MG63 (cell line): ENCODE measurements around the gene PCDHGA8. TPM values are rescaled to one million over a fixed set of nuclear protein-coding genes. Genes with fewer than 3 reads are reported as not detected.
"Not testable (repeated sequence)": the region's sequence is repeated elsewhere in the genome, so short reads cannot be mapped to it uniquely, and the experiment has no call there.

Experiments
- DNase-seq: peaks from one replicate; pipeline ENCODE4 v3.0.0-alpha.2; 2020
- H3K27me3 ChIP-seq: fragments of 250-450 bp; sonication (Bioruptor Pico); 2 replicates; pipeline ENCODE4 v1.5.1; 2020; ENCODE audit warnings: mild to moderate bottlenecking, moderate library complexity
- H3K36me3 ChIP-seq: fragments of 250-450 bp; sonication (Bioruptor Pico); 2 replicates; pipeline ENCODE4 v1.5.1; 2020; ENCODE audit warnings: mild to moderate bottlenecking, moderate library complexity
- H3K4me3 ChIP-seq: fragments of 250-450 bp; sonication (Bioruptor Pico); 2 replicates; pipeline ENCODE4 v1.5.1; 2020; ENCODE audit warnings: mild to moderate bottlenecking, moderate library complexity
- H3K9me3 ChIP-seq: fragments of 250-450 bp; sonication (Bioruptor Pico); 2 replicates; pipeline ENCODE4 v1.5.1; 2020; ENCODE audit warnings: mild to moderate bottlenecking, moderate library complexity
- total RNA-seq: library from RNA; depleted of rRNA; stranded (reverse); fragments of >200 nt; shearing (Covaris generic); gene quantifications from 2 replicates; pipeline ENCODE4 v1.2.3, GENCODE V29; 2014; ENCODE audit warnings: low replicate concordance

Gene PCDHGA8
- total RNA-seq, 1 experiment from 2014 or later, result 0.03 TPM

DNA sequence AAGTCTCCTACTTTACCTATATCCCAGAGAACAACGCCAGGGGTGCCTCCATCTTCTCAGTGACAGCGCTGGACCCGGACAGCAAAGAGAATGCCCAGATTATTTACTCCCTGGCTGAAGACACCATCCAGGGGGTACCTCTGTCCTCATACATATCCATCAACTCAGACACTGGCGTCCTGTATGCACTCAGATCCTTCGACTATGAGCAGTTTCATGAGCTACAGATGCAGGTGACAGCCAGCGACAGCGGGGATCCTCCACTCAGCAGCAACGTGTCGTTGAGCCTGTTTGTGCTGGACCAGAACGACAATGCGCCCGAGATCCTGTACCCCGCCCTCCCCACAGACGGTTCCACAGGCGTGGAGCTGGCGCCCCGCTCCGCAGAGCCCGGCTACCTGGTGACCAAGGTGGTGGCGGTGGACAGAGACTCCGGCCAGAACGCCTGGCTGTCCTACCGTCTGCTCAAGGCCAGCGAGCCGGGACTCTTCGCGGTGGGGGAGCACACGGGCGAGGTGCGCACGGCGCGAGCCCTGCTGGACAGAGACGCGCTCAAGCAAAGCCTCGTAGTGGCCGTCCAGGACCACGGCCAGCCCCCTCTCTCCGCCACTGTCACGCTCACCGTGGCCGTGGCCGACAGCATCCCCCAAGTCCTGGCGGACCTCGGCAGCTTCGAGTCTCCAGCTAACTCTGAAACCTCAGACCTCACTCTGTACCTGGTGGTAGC is 22.3 kb downstream of the PCDHGA8 start:
- H3K4me3 ChIP-seq, H3K27me3 ChIP-seq, H3K36me3 ChIP-seq, DNase-seq, H3K9me3 ChIP-seq: not testable (repeated sequence)

DNA sequence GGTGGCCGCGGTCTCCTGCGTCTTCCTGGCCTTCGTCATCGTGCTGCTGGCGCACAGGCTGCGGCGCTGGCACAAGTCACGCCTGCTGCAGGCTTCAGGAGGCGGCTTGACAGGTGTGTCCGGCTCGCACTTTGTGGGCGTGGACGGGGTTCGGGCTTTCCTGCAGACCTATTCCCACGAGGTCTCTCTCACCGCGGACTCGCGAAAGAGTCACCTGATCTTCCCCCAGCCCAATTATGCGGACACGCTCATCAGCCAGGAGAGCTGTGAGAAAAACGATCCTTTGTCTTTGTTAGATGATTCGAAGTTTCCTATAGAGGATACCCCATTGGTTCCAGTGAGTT is 22.8 kb downstream of the PCDHGA8 start:
- H3K27me3 ChIP-seq, H3K36me3 ChIP-seq, H3K4me3 ChIP-seq, DNase-seq, H3K9me3 ChIP-seq: not testable (repeated sequence)

DNA sequence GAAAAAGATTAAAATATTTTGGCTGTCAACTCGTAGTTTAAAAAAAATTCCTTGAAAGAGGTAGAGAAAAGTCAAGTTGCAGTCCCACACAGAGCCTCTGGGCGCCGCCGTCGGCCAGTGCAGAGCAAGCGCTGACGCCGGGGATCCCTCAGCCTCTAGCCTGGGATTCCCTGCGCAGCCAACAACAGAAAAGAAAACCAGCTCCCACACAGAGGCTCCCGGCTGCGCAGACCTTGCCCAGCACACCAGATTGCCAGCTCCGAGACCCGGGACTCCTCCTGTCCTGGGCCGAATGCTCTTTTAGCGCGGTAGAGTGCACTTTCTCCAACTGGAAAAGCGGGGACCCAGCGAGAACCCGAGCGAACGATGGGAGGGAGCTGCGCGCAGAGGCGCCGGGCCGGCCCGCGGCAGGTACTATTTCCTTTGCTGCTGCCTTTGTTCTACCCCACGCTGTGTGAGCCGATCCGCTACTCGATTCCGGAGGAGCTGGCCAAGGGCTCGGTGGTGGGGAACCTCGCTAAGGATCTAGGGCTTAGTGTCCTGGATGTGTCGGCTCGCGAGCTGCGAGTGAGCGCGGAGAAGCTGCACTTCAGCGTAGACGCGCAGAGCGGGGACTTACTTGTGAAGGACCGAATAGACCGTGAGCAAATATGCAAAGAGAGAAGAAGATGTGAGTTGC is 25.2 kb downstream of the PCDHGA8 start, which contains the start of gene PCDHGB7:
Gene PCDHGB7, plus strand, starts transcription at position 184 of the 679 bp plus-strand sequence. Its CDS starts 183 bp downstream, at position 367.
- peaks cover 15% of the 10 kb centered on the region; the same call in 1 of the 2 replicates for H3K9me3 ChIP-seq
- DNase-seq, result peak; percentile 51
- not testable (repeated sequence) for H3K27me3 ChIP-seq, H3K36me3 ChIP-seq, H3K4me3 ChIP-seq

DNA sequence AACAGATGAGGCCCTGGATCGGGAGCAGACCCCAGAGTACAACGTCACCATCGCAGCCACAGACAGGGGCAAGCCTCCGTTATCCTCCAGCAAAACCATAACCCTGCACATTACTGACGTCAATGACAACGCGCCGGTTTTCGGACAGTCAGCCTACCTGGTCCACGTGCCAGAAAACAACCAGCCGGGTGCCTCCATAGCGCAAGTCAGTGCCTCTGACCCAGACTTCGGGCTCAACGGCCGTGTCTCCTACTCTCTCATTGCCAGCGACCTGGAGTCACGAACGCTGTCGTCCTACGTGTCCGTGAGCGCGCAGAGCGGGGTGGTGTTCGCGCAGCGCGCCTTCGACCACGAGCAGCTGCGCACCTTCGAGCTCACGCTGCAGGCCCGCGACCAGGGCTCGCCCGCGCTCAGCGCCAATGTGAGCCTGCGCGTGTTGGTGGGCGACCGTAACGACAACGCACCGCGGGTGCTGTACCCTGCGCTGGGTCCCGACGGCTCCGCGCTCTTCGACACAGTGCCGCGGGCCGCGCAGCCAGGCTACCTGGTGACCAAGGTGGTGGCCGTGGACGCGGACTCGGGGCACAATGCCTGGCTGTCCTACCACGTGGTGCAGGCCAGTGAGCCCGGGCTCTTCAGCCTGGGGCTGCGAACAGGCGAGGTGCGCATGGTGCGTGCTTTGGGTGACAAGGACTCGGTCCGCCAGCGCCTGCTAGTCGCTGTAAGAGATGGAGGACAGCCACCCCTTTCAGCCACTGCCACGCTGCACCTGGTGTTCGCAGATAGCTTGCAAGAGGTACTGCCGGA is 26.8 kb downstream of the PCDHGA8 start:
- Histone ChIP-seq H3K36me3 (no peaks in the 10 kb centered on the region), H3K27me3 (no peaks in the 10 kb centered on the region), H3K4me3 (no peak overlapping the region), H3K9me3 (peaks cover 15% of the 10 kb centered on the region; the same call in 1 of the 2 replicates)
- no peak for DNase-seq

DNA sequence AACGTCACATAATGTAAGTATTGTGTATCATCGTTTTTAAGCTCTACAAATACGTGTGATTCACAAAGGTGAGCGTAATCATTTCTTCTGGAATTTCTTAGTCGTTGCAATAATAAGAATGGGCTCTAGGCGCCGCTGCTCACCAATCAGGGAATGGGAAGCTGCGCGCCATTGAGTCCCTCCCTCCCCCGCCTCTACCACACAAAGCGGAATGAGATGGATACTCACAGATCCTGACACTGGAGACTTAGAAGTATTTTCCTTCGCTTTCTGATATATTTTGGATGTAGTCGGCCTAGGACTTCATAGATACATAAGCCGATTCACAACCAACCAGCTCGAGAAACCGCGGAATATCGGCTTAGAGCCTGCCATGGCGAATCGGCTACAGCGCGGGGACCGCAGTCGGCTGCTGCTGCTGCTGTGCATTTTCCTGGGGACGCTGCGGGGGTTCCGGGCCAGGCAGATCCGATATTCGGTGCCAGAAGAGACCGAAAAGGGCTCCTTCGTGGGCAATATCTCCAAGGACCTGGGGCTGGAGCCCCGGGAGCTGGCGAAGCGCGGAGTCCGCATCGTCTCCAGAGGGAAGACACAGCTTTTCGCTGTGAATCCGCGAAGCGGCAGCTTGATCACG is 28.5 kb downstream of the PCDHGA8 start, which contains the start of gene PCDHGA11:
Gene PCDHGA11, plus strand, starts transcription at position 197 of the 634 bp plus-strand sequence. Its CDS starts 177 bp downstream, at position 374.
- peaks cover 15% of the 10 kb centered on the region; the same call in 1 of the 2 replicates for H3K9me3 ChIP-seq
- DNase-seq, result no peak
- no peaks in the 10 kb centered on the region for H3K36me3 ChIP-seq
- no peaks in the 10 kb centered on the region for H3K27me3 ChIP-seq
- no peak within 1 kb of the TSS for H3K4me3 ChIP-seq

DNA sequence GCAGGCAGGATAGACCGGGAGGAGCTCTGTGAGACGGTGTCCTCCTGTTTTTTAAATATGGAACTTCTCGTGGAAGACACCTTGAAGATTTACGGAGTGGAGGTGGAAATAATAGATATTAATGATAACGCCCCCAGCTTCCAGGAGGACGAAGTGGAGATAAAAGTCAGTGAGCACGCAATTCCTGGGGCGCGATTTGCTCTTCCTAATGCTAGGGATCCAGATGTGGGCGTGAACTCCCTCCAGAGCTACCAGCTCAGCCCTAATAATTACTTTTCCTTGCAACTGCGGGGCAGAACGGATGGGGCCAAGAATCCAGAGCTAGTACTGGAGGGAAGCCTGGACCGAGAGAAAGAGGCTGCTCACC is 29.0 kb downstream of the PCDHGA8 start:
- Histone ChIP-seq H3K36me3 (no peaks in the 10 kb centered on the region), H3K9me3 (peaks cover 12% of the 10 kb centered on the region; the same call in 1 of the 2 replicates), H3K4me3 (no peak overlapping the region), H3K27me3 (no peaks in the 10 kb centered on the region)
- DNase-seq, result no peak

DNA sequence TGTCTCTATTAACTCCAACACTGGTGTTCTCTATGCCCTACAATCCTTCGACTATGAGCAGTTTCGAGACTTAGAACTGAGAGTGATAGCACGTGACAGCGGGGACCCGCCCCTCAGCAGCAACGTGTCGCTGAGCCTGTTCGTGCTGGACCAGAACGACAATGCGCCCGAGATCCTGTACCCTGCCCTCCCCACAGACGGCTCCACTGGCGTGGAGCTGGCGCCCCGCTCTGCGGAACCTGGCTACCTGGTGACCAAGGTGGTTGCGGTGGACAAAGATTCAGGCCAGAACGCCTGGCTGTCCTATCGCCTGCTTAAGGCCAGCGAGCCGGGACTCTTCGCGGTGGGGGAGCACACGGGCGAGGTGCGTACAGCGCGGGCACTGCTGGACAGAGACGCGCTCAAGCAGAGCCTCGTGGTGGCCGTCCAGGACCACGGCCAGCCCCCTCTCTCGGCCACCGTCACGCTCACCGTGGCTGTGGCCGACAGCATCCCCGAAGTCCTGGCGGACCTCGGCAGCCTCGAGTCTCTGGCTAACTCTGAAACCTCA is 30.4 kb downstream of the PCDHGA8 start:
- Histone ChIP-seq H3K4me3 (no peak overlapping the region), H3K27me3 (no peaks in the 10 kb centered on the region), H3K36me3 (no peaks in the 10 kb centered on the region), H3K9me3 (peaks cover 12% of the 10 kb centered on the region; the same call in 1 of the 2 replicates)
- no peak for DNase-seq

DNA sequence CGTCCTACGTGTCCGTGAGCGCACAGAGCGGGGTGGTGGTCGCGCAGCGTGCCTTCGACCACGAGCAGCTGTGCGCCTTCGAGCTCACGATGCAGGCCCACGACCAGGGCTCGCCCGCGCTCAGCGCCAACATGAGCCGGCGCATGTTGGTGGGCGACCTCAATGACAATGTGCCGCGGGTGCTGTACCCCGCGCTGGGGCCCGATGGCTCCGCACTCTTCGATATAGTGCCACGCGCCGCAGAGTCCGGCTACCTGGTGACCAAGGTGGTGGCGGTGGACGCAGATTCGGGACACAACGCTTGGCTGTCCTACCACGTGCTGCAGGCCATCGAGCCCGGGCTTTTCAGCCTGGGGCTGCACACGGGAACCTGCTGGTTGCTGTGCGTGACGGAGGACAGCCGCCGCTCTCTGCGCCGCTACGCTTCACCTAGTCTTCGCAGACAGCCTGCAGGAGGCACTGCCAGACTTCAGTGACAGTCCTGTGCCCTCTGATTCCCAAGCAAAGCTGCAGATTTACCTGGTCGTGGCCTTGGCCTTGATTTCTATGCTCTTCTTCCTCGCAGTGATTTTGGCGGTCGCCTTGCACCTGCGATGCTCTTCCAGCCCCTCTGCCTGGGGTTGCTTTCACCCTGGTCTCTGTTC is 35.5 kb downstream of the PCDHGA8 start:
- Histone ChIP-seq H3K36me3 (no peaks in the 10 kb centered on the region), H3K4me3 (no peak overlapping the region), H3K9me3 (peaks cover 4% of the 10 kb centered on the region; the same call in 1 of the 2 replicates), H3K27me3 (no peaks in the 10 kb centered on the region)
- DNase-seq, result no peak

GRCh38 chr5:141430332-141431113 is 38.1 kb downstream of the PCDHGA8 start, which contains the start of gene PCDHGA12:
TSS of gene PCDHGA12 (plus strand) at chr5:141430507. CDS start at chr5:141430760, 253 bp downstream.
- Histone ChIP-seq H3K27me3 (no peaks in the 10 kb centered on the region), H3K36me3 (no peaks in the 10 kb centered on the region), H3K4me3 (no peak within 1 kb of the TSS), H3K9me3 (peaks cover 4% of the 10 kb centered on the region; the same call in 1 of the 2 replicates)
- DNase-seq, result no peak

DNA sequence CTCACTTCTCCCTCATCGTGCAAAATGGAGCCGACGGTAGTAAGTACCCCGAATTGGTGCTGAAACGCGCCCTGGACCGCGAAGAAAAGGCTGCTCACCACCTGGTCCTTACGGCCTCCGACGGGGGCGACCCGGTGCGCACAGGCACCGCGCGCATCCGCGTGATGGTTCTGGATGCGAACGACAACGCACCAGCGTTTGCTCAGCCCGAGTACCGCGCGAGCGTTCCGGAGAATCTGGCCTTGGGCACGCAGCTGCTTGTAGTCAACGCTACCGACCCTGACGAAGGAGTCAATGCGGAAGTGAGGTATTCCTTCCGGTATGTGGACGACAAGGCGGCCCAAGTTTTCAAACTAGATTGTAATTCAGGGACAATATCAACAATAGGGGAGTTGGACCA is 38.9 kb downstream of the PCDHGA8 start:
- Histone ChIP-seq H3K9me3 (peaks cover 4% of the 10 kb centered on the region; the same call in 1 of the 2 replicates), H3K4me3 (no peak overlapping the region), H3K36me3 (no peaks in the 10 kb centered on the region), H3K27me3 (no peaks in the 10 kb centered on the region)
- DNase-seq, result no peak

DNA sequence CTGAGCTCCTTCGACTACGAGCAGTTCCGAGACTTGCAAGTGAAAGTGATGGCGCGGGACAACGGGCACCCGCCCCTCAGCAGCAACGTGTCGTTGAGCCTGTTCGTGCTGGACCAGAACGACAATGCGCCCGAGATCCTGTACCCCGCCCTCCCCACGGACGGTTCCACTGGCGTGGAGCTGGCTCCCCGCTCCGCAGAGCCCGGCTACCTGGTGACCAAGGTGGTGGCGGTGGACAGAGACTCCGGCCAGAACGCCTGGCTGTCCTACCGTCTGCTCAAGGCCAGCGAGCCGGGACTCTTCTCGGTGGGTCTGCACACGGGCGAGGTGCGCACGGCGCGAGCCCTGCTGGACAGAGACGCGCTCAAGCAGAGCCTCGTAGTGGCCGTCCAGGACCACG is 39.9 kb downstream of the PCDHGA8 start:
- not testable (repeated sequence) for DNase-seq, H3K4me3 ChIP-seq, H3K27me3 ChIP-seq, H3K9me3 ChIP-seq, H3K36me3 ChIP-seq

GRCh38 chr5:141432726-141433125 is 40.3 kb downstream of the PCDHGA8 start:
- H3K27me3 ChIP-seq, H3K4me3 ChIP-seq, H3K9me3 ChIP-seq, DNase-seq, H3K36me3 ChIP-seq: not testable (repeated sequence)

- Histone ChIP-seq H3K9me3 (peaks cover 4% of the 10 kb centered on the region; the same call in 1 of the 2 replicates), H3K36me3 (no peaks in the 10 kb centered on the region), H3K4me3 (no peak overlapping the region), H3K27me3 (no peaks in the 10 kb centered on the region)
- no peak for DNase-seq
Observed at GRCh38 chr5:141434006-141434405, 41.6 kb downstream of the PCDHGA8 start.

DNA sequence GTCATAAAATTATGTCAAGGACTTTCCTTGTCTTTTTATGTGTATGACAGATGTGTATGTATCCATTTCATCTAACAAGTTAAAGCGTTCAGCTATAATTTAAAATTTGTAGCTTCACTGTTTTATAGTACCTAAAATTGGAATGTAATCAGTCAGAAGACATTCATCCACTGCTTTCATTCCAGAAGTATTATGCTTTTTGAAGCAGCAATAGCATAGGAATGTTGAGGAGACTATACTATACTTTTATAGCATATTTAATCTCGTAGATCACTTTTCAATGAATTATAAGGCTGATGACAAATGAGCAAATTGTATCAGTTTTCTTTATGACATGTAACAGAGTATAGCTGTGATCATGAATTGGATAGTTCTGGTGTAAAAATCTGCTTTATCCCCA is 44.8 kb downstream of the PCDHGA8 start:
- DNase-seq, result no peak

GRCh38 chr5:141439411-141440141 is 47.1 kb downstream of the PCDHGA8 start:
- H3K9me3 ChIP-seq, result no peaks in the 10 kb centered on the region
- no peaks in the 10 kb centered on the region for H3K36me3 ChIP-seq
- H3K27me3 ChIP-seq, result no peaks in the 10 kb centered on the region
- H3K4me3 ChIP-seq, result no peak overlapping the region
- no peak for DNase-seq

More for the DNA sequence above, 44.8 kb downstream of the PCDHGA8 start:
- Histone ChIP-seq H3K9me3 (no peaks in the 10 kb centered on the region), H3K36me3 (no peaks in the 10 kb centered on the region), H3K27me3 (no peaks in the 10 kb centered on the region), H3K4me3 (no peak overlapping the region)
